Fibroblast of pulmonary artery (primary cell): ENCODE data around the gene LRRC63.

Experiments used
- DNase-seq: peaks from one replicate; pipeline ENCODE4 v3.0.0-alpha.2; 2010; ENCODE audit warnings: low read depth
- H3K4me3 ChIP-seq: replicated peaks from 2 replicates; pipeline ENCODE4 v1.5.1; 2011; ENCODE audit warnings: low read depth, mild to moderate bottlenecking, control low read depth, low read length, moderate library complexity
- TF ChIP-seq, protein P1 (sequence below): IDR thresholded peaks from 2 replicates; pipeline ENCODE4 v1.5.1; 2011; ENCODE audit warnings: mild to moderate bottlenecking, control low read depth, low read length, inconsistent platforms; ENCODE audit errors: missing control alignments

The LRRC63 gene

DNA sequence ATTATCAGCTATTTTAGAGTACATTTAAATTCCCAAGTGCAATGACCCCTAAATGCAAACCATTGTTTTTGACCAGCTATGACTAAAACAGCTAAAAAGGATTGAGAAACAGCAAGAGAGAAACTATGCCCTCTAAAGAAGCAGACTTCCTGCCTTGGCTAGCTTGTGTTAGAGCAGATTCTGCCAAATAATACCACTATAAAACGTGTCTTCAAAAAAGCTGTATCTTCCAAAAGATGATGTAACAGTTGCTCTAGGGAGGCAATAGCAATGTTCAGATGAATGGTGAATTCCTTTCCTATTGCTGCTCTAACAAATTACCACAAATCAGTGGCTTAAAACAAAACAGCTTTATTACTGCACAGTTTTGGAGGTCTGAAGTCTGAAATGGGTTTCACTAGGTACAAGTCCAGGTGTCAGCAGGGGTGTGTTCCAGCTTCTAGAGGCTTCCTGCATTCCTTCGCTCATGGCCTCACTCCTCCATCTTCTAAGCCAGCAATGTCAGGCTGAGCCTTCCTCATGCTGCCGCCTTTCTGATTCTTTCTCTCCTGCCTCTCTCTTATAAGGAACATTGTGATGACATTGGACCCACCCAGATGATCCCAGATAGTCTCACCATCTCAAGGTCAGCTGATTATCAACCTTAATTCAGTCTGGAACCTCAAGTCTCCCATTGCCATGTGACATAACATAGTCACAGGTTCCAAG is 84.5 kb downstream of the LRRC63 start:
- peak; percentile 98 for DNase-seq
- TF ChIP-seq, protein P1, sequence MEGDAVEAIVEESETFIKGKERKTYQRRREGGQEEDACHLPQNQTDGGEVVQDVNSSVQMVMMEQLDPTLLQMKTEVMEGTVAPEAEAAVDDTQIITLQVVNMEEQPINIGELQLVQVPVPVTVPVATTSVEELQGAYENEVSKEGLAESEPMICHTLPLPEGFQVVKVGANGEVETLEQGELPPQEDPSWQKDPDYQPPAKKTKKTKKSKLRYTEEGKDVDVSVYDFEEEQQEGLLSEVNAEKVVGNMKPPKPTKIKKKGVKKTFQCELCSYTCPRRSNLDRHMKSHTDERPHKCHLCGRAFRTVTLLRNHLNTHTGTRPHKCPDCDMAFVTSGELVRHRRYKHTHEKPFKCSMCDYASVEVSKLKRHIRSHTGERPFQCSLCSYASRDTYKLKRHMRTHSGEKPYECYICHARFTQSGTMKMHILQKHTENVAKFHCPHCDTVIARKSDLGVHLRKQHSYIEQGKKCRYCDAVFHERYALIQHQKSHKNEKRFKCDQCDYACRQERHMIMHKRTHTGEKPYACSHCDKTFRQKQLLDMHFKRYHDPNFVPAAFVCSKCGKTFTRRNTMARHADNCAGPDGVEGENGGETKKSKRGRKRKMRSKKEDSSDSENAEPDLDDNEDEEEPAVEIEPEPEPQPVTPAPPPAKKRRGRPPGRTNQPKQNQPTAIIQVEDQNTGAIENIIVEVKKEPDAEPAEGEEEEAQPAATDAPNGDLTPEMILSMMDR: no peak
- no peak overlapping the region for H3K4me3 ChIP-seq

DNA sequence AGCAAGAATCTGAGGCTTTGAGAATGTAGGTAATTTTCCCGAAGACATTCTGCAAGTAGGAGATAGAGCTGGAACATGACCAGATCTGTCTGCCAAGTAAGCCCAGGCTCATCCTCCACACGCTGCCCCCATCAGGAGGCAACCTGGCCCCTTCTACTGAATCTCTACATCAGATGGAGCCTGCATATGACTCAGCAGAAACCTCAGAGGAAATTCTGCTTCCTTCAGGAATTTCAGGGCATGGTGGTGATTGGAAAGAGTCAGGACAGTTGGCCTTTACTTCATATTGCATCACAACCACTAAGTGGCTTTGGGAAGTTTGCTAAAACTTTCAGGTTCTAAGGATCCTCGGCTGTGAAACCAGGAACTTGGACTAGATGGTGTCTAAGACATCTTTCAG is 85.2 kb downstream of the LRRC63 start:
- DNase-seq: peak; percentile 94
- H3K4me3 ChIP-seq: no peak overlapping the region

DNA sequence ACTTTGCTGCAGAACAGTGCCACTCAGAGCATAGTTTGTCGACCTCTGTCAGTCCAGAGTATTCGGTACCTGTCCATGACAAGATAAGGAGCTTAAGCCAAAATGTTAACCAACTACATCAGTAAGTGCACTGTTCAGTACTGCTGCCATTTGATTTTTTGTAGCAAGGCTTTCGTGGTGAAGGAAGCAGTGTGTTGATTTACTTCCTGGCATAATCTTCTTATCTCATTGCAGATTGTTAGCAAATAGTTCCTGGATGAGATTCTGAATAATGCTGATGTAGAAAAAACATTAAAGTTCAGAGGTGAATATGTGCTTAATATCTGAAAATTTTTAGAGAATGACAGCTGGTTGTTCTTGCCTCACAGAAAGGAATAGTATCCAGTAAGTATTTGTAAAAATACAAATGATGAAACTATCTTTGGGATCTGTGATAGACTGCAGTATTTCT is 85.7 kb downstream of the LRRC63 start:
- TF ChIP-seq, protein P1: no peak
- H3K4me3 ChIP-seq: no peak overlapping the region
- DNase-seq: peak; percentile 59

More for the DNA sequence above, 85.2 kb downstream of the LRRC63 start:
- TF ChIP-seq, protein P1: no peak

DNA sequence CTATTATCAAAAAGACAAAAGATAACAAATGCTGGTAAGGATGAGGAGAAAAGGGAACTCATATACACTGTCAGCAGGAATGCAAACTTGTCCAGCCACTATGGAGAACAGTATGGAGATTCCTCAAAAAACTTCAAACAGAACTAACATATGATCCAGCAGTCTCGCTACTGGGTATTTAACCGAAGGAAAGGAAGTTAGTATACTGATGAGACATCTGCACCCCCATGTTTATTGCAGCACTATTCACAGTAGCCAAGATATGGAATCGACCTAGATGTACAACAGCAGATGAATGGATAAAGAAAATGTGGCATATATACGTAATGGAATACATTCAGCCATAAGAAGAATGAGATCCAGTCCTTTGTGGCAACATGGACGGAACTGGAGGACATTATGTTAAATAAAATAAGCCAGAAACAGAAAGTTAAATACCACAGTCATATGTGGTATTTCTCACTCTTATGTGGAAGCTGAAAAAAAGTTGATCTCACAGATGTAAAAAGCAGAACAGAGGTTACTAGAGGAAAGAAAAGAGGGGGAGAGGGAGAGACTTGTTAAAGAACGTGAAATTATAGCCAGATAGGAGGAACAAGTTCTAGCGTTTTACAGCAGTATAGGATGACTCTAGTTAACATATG is 92.1 kb downstream of the LRRC63 start:
- TF ChIP-seq, protein P1: no peak
- H3K4me3 ChIP-seq: no peak overlapping the region
- no peak for DNase-seq

DNA sequence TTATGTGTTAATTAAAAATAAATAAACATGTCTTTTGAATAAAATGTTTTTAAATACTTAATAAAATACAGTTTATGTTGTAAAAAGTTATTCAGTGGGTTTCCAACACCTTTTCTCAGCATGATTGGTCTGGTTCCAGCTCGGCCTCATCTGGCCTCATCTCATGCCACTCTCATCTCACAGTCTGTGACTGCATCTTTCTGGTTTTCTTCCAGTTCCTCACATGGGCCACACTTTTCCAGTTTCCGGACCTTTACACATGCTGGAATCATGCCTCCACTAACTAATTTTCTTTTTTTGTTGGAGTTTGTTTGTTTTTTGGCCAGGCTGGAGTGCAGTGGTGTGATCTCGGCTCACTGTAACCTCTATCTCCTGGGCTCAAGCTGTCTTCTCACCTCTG is 92.8 kb downstream of the LRRC63 start:
- DNase-seq: no peak
- no peak overlapping the region for H3K4me3 ChIP-seq
- TF ChIP-seq, protein P1: no peak

DNA sequence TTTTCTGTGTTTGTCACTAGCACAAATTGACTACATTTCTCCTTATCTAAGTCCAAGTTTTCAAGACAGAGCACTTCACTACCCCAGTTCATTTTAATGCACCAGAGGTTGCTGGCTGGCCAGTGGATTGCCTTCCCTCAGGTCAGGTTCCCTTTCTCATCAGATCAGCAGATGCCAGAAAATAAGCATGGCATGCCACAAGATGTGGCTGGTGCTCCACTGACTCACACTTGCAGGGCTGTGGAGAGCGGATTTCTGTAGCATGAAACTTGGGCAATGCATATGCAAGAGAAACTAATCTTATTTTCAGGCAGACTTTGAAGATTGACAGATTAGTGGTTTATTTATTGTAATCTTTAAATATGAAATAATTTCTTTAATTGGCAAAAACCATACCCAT is 95.8 kb downstream of the LRRC63 start:
- H3K4me3 ChIP-seq: no peak overlapping the region
- DNase-seq: peak; percentile 10
- TF ChIP-seq, protein P1: no peak
